ENCODE data around the gene TMC8.
"Not testable (repeated sequence)": the region's sequence is repeated elsewhere in the genome, so short reads cannot be mapped to it uniquely, and the experiment has no call there.

TMC8 gene, protein sequence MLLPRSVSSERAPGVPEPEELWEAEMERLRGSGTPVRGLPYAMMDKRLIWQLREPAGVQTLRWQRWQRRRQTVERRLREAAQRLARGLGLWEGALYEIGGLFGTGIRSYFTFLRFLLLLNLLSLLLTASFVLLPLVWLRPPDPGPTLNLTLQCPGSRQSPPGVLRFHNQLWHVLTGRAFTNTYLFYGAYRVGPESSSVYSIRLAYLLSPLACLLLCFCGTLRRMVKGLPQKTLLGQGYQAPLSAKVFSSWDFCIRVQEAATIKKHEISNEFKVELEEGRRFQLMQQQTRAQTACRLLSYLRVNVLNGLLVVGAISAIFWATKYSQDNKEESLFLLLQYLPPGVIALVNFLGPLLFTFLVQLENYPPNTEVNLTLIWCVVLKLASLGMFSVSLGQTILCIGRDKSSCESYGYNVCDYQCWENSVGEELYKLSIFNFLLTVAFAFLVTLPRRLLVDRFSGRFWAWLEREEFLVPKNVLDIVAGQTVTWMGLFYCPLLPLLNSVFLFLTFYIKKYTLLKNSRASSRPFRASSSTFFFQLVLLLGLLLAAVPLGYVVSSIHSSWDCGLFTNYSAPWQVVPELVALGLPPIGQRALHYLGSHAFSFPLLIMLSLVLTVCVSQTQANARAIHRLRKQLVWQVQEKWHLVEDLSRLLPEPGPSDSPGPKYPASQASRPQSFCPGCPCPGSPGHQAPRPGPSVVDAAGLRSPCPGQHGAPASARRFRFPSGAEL

DNA sequence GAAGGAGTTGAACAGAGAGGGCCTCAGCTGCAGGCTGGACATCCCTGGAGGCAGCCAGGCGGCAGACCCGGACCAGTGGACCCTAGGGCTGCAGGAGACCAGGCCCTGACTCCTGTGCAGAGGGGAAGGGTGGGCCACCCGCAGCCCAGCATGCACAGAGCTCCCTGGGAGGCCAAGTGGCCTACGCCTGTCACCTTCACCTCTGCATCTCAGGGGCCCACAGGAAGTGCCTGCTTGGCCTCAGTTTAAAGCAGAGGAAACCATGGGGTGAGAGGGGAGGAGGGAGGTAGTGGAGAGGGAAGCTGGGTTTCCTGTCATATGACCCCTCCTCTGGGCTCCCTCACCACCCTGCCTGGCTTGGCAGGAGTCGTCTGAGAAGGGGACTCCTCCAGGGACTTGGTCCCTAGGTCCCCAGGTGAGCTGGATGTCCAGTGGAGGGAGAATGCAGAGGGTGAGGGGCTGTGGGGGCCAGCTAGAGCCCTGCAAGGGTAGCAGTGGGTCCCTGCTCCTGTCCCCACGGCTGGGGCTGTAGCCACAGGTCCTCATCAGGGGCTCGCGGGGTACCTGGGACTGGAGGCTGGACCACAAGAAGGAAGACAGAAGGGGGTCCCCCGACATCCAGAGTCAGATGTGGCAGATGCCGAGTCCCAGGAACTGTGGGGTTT, at the start of gene TMC8:
TMC8 (plus strand) TSS at position 335 of the 665 bp plus-strand sequence. CDS start 818 bp downstream, outside the sequence.
- H3K36me3 ChIP-seq (ENCODE audit: control insufficient read depth, insufficient read depth, low read length): peaks cover 8% of the 10 kb centered on the region
- peaks cover 27% of the 10 kb centered on the region for H3K27me3 ChIP-seq (ENCODE audit: control insufficient read depth, insufficient read depth, low read length)
- no peak within 1 kb of the TSS for H3K27ac ChIP-seq (ENCODE audit: low read depth, low read length)
- peak within 1 kb of the TSS; percentile 43 for H3K4me3 ChIP-seq (ENCODE audit: low read depth, low read length)
- no peak within 1 kb of the TSS for H3K9ac ChIP-seq (ENCODE audit: low read length)
- peaks cover 54% of the 10 kb centered on the region for H3K4me1 ChIP-seq (ENCODE audit: control insufficient read depth, insufficient read depth, low read length)
- no peaks in the 10 kb centered on the region for H3K9me3 ChIP-seq (ENCODE audit: control insufficient read depth, insufficient read depth, low read depth, low read length)

DNA sequence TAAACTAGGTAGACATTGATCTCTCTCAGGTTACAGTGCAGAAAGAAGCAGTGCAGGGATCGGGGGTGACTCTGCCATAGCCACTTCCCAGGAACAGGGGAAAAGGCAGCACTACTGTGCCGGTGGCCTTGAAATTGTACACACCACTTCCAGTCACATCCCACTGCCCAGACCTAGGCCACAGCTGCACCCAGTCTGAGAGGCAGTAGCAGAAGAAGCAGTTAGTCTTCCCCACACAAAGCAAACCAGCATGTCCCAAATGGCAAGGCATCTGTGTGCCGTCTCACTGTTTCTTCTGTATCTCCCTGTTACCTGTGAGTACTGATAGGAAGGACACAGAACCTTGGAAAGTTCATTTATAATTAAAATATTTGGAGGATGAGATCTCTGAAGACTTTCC, 49.0 kb upstream of the TMC8 start:
- H3K27ac ChIP-seq (ENCODE audit: low read depth, low read length): no peak overlapping the region
- no peaks in the 10 kb centered on the region for H3K9me3 ChIP-seq (ENCODE audit: control insufficient read depth, insufficient read depth, low read depth, low read length)
- H3K4me1 ChIP-seq (ENCODE audit: control insufficient read depth, insufficient read depth, low read length): no peaks in the 10 kb centered on the region
- no peak overlapping the region for H3K4me3 ChIP-seq (ENCODE audit: low read depth, low read length)
- no peak overlapping the region for H3K9ac ChIP-seq (ENCODE audit: low read length)
- peaks cover 65% of the 10 kb centered on the region for H3K36me3 ChIP-seq (ENCODE audit: control insufficient read depth, insufficient read depth, low read length)
- no peaks in the 10 kb centered on the region for H3K27me3 ChIP-seq (ENCODE audit: control insufficient read depth, insufficient read depth, low read length)

DNA sequence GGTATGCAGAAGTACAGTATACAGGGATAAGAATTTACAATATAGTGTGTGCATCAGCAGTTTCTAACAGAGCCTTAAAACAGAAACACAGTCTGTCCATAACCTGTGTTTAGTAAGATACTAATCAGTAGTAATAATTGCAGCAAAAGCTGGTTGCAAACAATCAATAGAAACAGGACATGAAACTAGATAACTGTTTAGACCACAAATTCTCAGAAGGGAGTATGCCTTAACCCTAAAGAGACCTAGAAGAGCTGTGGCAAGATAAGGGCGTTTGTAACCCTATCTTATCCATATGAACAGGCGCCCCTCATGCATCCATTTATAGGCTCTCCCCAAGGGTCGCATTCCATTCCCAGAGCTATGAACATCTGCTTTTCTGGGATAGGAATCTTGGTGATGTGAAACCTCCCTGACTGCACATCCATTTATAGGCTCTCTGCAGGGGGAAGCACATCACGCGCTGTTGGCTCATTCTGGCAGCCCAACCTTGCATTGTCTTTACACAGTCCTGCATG, 48.2 kb upstream of the TMC8 start:
- not testable (repeated sequence) for H3K27me3 ChIP-seq (ENCODE audit: control insufficient read depth, insufficient read depth, low read length); H3K27ac ChIP-seq (ENCODE audit: low read depth, low read length); H3K4me3 ChIP-seq (ENCODE audit: low read depth, low read length); H3K9ac ChIP-seq (ENCODE audit: low read length); H3K4me1 ChIP-seq (ENCODE audit: control insufficient read depth, insufficient read depth, low read length); H3K9me3 ChIP-seq (ENCODE audit: control insufficient read depth, insufficient read depth, low read depth, low read length)
- H3K36me3 ChIP-seq (ENCODE audit: control insufficient read depth, insufficient read depth, low read length): peaks cover 65% of the 10 kb centered on the region

DNA sequence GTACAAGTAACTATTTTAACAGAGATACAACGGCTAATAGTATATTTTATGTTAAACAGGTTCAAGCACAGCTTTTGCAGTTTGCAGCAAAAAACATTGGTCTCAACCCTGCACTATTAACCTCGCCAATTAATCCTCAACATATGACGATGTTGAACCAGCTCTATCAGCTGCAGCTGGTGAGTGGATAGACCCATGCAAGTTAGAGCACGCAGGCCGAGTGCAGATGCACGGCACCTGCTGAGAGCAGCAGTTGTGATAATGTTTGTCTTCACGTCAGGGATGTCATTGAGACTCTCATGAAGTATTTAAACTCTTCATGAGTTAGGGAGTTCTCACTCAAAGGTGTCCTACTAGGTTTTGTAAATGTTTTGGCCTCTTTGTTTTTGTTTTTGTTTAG, 47.6 kb upstream of the TMC8 start:
- H3K9me3 ChIP-seq (ENCODE audit: control insufficient read depth, insufficient read depth, low read depth, low read length): no peaks in the 10 kb centered on the region
- no peak overlapping the region for H3K27ac ChIP-seq (ENCODE audit: low read depth, low read length)
- H3K4me1 ChIP-seq (ENCODE audit: control insufficient read depth, insufficient read depth, low read length): no peaks in the 10 kb centered on the region
- no peaks in the 10 kb centered on the region for H3K27me3 ChIP-seq (ENCODE audit: control insufficient read depth, insufficient read depth, low read length)
- no peak overlapping the region for H3K4me3 ChIP-seq (ENCODE audit: low read depth, low read length)
- H3K9ac ChIP-seq (ENCODE audit: low read length): no peak overlapping the region
- peaks cover 65% of the 10 kb centered on the region for H3K36me3 ChIP-seq (ENCODE audit: control insufficient read depth, insufficient read depth, low read length)

DNA sequence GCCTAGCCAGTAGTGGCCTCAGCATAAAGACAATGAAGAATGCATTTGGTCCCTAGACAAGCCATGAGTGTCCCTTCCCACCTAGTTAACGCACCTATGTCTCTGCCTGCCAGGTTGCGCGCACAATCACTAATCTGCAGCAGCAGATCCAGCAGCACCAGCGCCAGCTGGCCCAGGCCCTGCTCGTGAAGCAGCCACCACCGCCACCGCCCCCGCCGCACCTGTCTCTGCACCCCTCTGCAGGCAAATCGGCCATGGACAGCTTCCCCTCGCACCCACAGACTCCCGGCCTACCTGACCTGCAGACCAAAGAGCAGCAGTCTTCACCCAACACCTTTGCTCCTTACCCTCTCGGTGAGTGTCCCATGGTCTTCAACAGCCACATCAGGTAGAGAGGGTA, 43.8 kb upstream of the TMC8 start:
- no peaks in the 10 kb centered on the region for H3K27me3 ChIP-seq (ENCODE audit: control insufficient read depth, insufficient read depth, low read length)
- no peaks in the 10 kb centered on the region for H3K4me1 ChIP-seq (ENCODE audit: control insufficient read depth, insufficient read depth, low read length)
- peaks cover 66% of the 10 kb centered on the region for H3K36me3 ChIP-seq (ENCODE audit: control insufficient read depth, insufficient read depth, low read length)
- H3K9me3 ChIP-seq (ENCODE audit: control insufficient read depth, insufficient read depth, low read depth, low read length): no peaks in the 10 kb centered on the region
- H3K4me3 ChIP-seq (ENCODE audit: low read depth, low read length): no peak overlapping the region
- no peak overlapping the region for H3K9ac ChIP-seq (ENCODE audit: low read length)
- H3K27ac ChIP-seq (ENCODE audit: low read depth, low read length): no peak overlapping the region

DNA sequence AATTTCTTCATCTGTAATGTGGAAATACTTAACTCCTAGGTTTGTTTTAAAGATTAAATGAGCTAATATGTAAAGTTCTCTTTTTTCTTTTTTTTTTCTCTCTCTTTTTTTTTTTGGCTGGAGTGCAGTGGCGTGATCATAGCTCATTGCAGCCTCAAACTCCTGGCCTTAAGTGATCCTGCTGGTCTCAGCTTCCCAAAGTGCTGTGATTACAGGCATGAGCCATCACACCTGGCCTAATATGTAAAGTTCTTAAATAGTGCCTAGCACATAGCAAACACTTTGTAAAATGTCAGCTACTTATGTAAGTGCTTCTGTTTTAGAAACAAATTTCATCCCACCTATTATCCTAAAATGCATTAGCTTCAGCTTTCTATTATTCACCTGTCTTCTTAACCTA, 42.0 kb upstream of the TMC8 start:
- H3K36me3 ChIP-seq (ENCODE audit: control insufficient read depth, insufficient read depth, low read length): peaks cover 67% of the 10 kb centered on the region
- no peaks in the 10 kb centered on the region for H3K4me1 ChIP-seq (ENCODE audit: control insufficient read depth, insufficient read depth, low read length)
- H3K9ac ChIP-seq (ENCODE audit: low read length): no peak overlapping the region
- no peak overlapping the region for H3K4me3 ChIP-seq (ENCODE audit: low read depth, low read length)
- no peaks in the 10 kb centered on the region for H3K27me3 ChIP-seq (ENCODE audit: control insufficient read depth, insufficient read depth, low read length)
- H3K9me3 ChIP-seq (ENCODE audit: control insufficient read depth, insufficient read depth, low read depth, low read length): no peaks in the 10 kb centered on the region
- no peak overlapping the region for H3K27ac ChIP-seq (ENCODE audit: low read depth, low read length)

DNA sequence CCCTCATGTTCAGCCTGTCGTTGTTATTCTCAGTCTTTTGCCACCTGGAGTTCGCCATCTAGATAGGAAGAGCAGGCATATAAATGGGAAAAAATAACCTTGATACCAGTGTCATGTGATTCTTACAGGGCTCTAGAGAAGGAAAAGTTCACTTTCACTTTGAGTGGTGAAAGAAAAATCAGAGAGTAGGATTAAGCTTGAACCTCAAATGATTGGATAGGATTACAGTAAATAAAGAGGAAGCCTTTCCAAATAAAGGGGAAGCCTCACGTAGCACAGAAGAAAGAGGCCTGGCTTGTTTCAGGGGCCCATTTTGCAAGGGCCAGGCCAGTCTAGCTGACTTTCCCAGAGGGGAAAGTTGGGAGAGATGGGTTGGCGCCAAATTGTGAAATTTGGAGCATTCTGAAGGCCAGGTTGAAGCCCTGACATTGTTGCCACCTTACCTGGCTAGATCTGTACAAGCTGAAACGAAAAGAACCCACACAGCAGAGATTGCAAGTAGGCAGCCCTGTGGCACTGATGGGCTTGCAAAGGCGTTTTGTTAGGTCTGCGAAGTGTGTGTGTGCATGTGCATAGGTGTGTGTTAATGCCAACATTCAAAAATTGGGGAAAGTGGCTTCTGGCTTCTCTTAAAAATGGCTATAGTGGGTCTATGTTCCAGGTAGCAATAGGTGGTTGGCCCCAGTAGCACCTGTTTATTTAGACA, 40.8 kb upstream of the TMC8 start:
- Histone ChIP-seq H3K9ac (ENCODE audit: low read length) (no peak overlapping the region), H3K27me3 (ENCODE audit: control insufficient read depth, insufficient read depth, low read length) (no peaks in the 10 kb centered on the region), H3K4me1 (ENCODE audit: control insufficient read depth, insufficient read depth, low read length) (no peaks in the 10 kb centered on the region), H3K36me3 (ENCODE audit: control insufficient read depth, insufficient read depth, low read length) (peaks cover 77% of the 10 kb centered on the region), H3K27ac (ENCODE audit: low read depth, low read length) (no peak overlapping the region), H3K4me3 (ENCODE audit: low read depth, low read length) (no peak overlapping the region), H3K9me3 (ENCODE audit: control insufficient read depth, insufficient read depth, low read depth, low read length) (no peaks in the 10 kb centered on the region)

DNA sequence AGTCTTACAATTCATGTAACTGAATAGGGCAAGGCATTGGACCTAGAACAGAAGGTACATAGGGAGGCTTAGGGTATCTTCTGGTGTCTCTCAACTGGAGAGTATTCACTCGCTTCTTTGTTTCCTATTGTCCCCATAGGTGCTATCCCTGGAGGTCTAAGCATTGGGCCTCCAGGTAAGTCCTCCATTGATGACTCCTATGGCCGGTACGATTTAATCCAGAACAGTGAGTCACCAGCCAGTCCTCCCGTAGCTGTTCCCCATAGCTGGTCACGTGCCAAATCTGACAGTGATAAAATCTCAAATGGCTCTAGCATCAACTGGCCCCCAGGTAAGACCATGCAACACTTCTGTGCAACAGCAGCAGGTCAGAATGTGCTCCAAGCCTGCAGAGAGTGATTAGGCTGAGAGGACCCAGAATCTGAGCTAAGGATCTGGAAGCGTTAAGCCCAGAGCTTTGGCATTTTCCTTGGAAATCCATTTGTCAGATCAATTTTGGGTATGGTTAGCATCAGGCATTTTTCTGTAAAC, 37.7 kb upstream of the TMC8 start:
- Histone ChIP-seq H3K27ac (ENCODE audit: low read depth, low read length) (no peak overlapping the region), H3K9me3 (ENCODE audit: control insufficient read depth, insufficient read depth, low read depth, low read length) (no peaks in the 10 kb centered on the region), H3K4me1 (ENCODE audit: control insufficient read depth, insufficient read depth, low read length) (no peaks in the 10 kb centered on the region), H3K4me3 (ENCODE audit: low read depth, low read length) (no peak overlapping the region), H3K9ac (ENCODE audit: low read length) (no peak overlapping the region), H3K36me3 (ENCODE audit: control insufficient read depth, insufficient read depth, low read length) (peaks cover 89% of the 10 kb centered on the region), H3K27me3 (ENCODE audit: control insufficient read depth, insufficient read depth, low read length) (no peaks in the 10 kb centered on the region)

DNA sequence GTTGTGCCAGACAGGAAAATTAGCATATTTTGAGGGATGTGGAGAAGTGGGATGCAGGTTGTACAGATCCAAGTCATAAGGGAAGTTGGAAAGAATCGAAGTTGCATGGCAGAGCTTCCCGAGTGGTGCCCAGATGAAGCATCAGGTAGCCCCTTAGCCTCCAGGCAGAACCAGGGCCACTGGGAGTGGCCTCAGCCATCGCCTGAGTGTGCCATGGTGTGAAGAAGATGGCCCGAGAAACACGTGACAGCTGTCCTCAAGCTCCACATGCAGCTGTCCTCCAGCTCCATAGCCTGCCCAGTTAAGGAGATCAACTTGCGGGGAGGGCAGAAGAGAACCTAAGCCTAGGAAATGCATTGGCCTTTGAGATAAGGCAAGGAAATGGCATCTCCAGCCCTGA, 35.5 kb upstream of the TMC8 start:
- Histone ChIP-seq H3K9me3 (ENCODE audit: control insufficient read depth, insufficient read depth, low read depth, low read length) (peaks cover 17% of the 10 kb centered on the region), H3K36me3 (ENCODE audit: control insufficient read depth, insufficient read depth, low read length) (peaks cover 94% of the 10 kb centered on the region), H3K27ac (ENCODE audit: low read depth, low read length) (no peak overlapping the region), H3K4me1 (ENCODE audit: control insufficient read depth, insufficient read depth, low read length) (no peaks in the 10 kb centered on the region), H3K4me3 (ENCODE audit: low read depth, low read length) (no peak overlapping the region), H3K27me3 (ENCODE audit: control insufficient read depth, insufficient read depth, low read length) (no peaks in the 10 kb centered on the region), H3K9ac (ENCODE audit: low read length) (no peak overlapping the region)

DNA sequence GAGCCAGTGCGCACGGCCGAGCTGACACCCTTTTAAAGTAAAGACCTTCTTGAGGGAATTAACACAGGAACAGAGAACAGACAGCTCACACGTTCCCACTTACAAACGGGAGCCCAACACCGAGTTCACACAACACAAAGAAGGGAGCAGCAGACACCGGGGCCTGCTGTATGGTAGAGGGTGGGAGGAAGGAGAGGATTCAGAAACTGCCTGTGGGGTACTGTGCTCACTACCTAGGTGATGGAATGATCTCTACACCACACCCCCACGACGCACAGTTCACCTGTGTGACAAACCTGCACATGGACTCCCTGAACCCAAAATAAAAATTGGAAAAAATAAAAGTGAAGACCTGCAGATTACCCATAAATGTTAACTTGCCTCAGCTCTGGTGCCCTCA, 34.5 kb upstream of the TMC8 start:
- no peaks in the 10 kb centered on the region for H3K4me1 ChIP-seq (ENCODE audit: control insufficient read depth, insufficient read depth, low read length)
- H3K27ac ChIP-seq (ENCODE audit: low read depth, low read length): no peak overlapping the region
- H3K27me3 ChIP-seq (ENCODE audit: control insufficient read depth, insufficient read depth, low read length): no peaks in the 10 kb centered on the region
- no peak overlapping the region for H3K9ac ChIP-seq (ENCODE audit: low read length)
- H3K4me3 ChIP-seq (ENCODE audit: low read depth, low read length): no peak overlapping the region
- peaks cover 91% of the 10 kb centered on the region for H3K36me3 ChIP-seq (ENCODE audit: control insufficient read depth, insufficient read depth, low read length)
- H3K9me3 ChIP-seq (ENCODE audit: control insufficient read depth, insufficient read depth, low read depth, low read length): peaks cover 25% of the 10 kb centered on the region

Data from HUES6 (cell line).